Erythroblast (primary cell): ENCODE measurements around the gene NELFCD.

ENCODE experiments used
- GATA1 ChIP-seq: IDR thresholded peaks from 2 replicates; pipeline ENCODE4 v1.6.1; 2011; ENCODE audit warnings: low read depth, mild to moderate bottlenecking, control low read depth, low read length, moderate library complexity
- POLR2A ChIP-seq: IDR thresholded peaks from 2 replicates; pipeline ENCODE4 v1.6.1; 2011; ENCODE audit warnings: mild to moderate bottlenecking, low read length

DNA sequence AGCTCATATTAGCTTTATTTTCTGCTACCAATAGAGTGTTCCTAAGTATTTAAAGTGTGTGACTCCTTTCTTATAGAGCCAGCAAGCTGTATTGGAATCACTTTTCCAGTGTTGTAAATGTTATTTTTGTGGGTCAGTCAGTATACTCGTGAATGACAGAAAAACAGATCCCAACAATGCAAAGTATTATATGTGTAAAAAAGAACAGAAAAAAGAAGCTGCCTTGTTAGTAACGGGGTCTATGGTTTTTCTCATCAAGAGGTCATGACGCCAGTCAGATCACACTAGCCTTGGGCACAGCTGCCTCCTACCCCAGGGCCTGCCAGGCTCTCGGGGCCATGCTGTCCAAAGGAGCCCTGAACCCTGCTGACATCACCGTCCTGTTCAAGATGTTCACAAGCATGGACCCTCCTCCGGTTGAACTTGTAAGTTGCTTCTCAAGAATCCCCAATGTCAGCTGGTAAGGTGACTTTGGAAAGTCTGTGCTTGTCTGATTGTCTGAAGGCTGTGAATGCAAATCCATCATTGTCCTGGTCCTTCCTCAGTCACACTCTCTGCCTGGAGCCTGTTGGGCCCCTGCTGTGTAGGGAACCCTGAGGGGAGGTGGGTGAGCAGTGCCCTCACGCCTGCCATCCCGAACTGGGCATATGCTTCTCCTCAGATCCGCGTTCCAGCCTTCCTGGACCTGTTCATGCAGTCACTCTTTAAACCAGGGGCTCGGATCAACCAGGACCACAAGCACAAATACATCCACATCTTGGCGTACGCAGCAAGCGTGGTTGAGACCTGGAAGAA lies 9.8 kb downstream of the NELFCD start:
- no peak for TF ChIP-seq POLR2A
- no peak for TF ChIP-seq GATA1
